Osteoblast (primary cell): ENCODE results near the gene CHRM2. TPM values are rescaled to one million over a fixed set of nuclear protein-coding genes. Genes with fewer than 3 reads are reported as not detected.

Experiments
- DNase-seq: peaks from one replicate; pipeline ENCODE4 v3.0.0; 2011; ENCODE audit warnings: low spot score, mixed read lengths; ENCODE audit not compliant: insufficient read length; ENCODE audit errors: missing footprints
- H2AFZ ChIP-seq: 2 replicates; pipeline ENCODE4 v1.6.0; 2011; ENCODE audit warnings: mild to moderate bottlenecking, low read length
- H3K27ac ChIP-seq: 2 replicates; pipeline ENCODE4 v1.5.1; 2011; ENCODE audit warnings: mild to moderate bottlenecking, low read depth, low read length, moderate library complexity
- H3K27me3 ChIP-seq: 2 replicates; pipeline ENCODE4 v1.6.0; 2012; ENCODE audit warnings: mild to moderate bottlenecking, control low read depth, inconsistent platforms, low read length, moderate library complexity; ENCODE audit not compliant: insufficient read depth
- H3K36me3 ChIP-seq: 2 replicates; pipeline ENCODE4 v1.5.1; 2011; ENCODE audit warnings: mild to moderate bottlenecking, low read length, control low read depth, moderate library complexity; ENCODE audit not compliant: insufficient read depth
- H3K4me1 ChIP-seq: 2 replicates; pipeline ENCODE4 v1.5.1; 2011; ENCODE audit warnings: mild to moderate bottlenecking, low read length, control low read depth, moderate library complexity; ENCODE audit not compliant: insufficient read depth
- H3K4me2 ChIP-seq: 2 replicates; pipeline ENCODE4 v1.6.0; 2011; ENCODE audit warnings: mild to moderate bottlenecking, low read length; ENCODE audit not compliant: insufficient read depth
- H3K4me3 ChIP-seq: fragments of 200-600 bp; sonication (generic); 3 replicates; pipeline ENCODE4 v1.5.1; 2012; ENCODE audit warnings: mild to moderate bottlenecking, low read length, inconsistent platforms; ENCODE audit not compliant: insufficient read depth
- H3K79me2 ChIP-seq: 2 replicates; pipeline ENCODE4 v1.6.0; 2012; ENCODE audit warnings: mild to moderate bottlenecking, low read length, control low read depth, inconsistent platforms; ENCODE audit not compliant: insufficient read depth
- H3K9me3 ChIP-seq: 2 replicates; pipeline ENCODE4 v1.5.1; 2011; ENCODE audit warnings: low read depth, low read length, control low read depth
- H4K20me1 ChIP-seq: 2 replicates; pipeline ENCODE4 v1.6.0; 2012; ENCODE audit warnings: mild to moderate bottlenecking, low read length, control low read depth; ENCODE audit not compliant: insufficient read depth
- CTCF ChIP-seq: IDR thresholded peaks from 2 replicates; pipeline ENCODE4 v1.5.1; 2011; ENCODE audit warnings: mild to moderate bottlenecking, low read depth, low read length, moderate library complexity; ENCODE audit errors: extremely low read depth
- total RNA-seq: library from RNA; depleted of rRNA; stranded (reverse); fragments of >200 nt; gene quantifications from 2 replicates; pipeline ENCODE4 v1.2.3, GENCODE V29; 2012

The CHRM2 gene
- total RNA-seq, 1 donor, result under 0.01 TPM

- H3K9me3 ChIP-seq, result no peaks in the 10 kb centered on the region
- no peak overlapping the region for H3K4me3 ChIP-seq
- no peak for DNase-seq
- H3K79me2 ChIP-seq, result no peaks in the 10 kb centered on the region
- H3K27me3 ChIP-seq, result no peaks in the 10 kb centered on the region
- TF ChIP-seq CTCF, result no peak
- H4K20me1 ChIP-seq, result no peaks in the 10 kb centered on the region
- H3K27ac ChIP-seq, result no peak overlapping the region
- H3K36me3 ChIP-seq, result no peaks in the 10 kb centered on the region
- H3K4me2 ChIP-seq, result no peak overlapping the region
- no peak overlapping the region for H2AFZ ChIP-seq
- no peaks in the 10 kb centered on the region for H3K4me1 ChIP-seq
Measured at GRCh38 chr7:136890399-136890798, 21.9 kb downstream of the CHRM2 start.

GRCh38 chr7:136891850-136892249, 23.4 kb downstream of the CHRM2 start:
- DNase-seq, result no peak
- TF ChIP-seq CTCF, result no peak
- H4K20me1 ChIP-seq, result no peaks in the 10 kb centered on the region
- H3K4me1 ChIP-seq, result no peaks in the 10 kb centered on the region
- H2AFZ ChIP-seq, result no peak overlapping the region
- H3K36me3 ChIP-seq, result no peaks in the 10 kb centered on the region
- H3K79me2 ChIP-seq, result no peaks in the 10 kb centered on the region
- H3K27ac ChIP-seq, result no peak overlapping the region
- no peak overlapping the region for H3K4me3 ChIP-seq
- no peaks in the 10 kb centered on the region for H3K27me3 ChIP-seq
- H3K9me3 ChIP-seq, result no peaks in the 10 kb centered on the region
- H3K4me2 ChIP-seq, result no peak overlapping the region

GRCh38 chr7:136894789-136895188, 26.3 kb downstream of the CHRM2 start:
- Histone ChIP-seq H3K4me3 (no peak overlapping the region), H3K4me1 (no peaks in the 10 kb centered on the region), H3K9me3 (no peaks in the 10 kb centered on the region), H3K79me2 (no peaks in the 10 kb centered on the region), H3K27me3 (no peaks in the 10 kb centered on the region), H3K27ac (no peak overlapping the region), H2AFZ (no peak overlapping the region), H3K4me2 (no peak overlapping the region), H3K36me3 (no peaks in the 10 kb centered on the region), H4K20me1 (no peaks in the 10 kb centered on the region)
- TF ChIP-seq CTCF, result no peak
- DNase-seq, result no peak

- Histone ChIP-seq H3K27me3 (no peaks in the 10 kb centered on the region), H3K36me3 (no peaks in the 10 kb centered on the region), H3K4me1 (no peaks in the 10 kb centered on the region), H3K27ac (no peak overlapping the region), H4K20me1 (no peaks in the 10 kb centered on the region), H2AFZ (no peak overlapping the region), H3K79me2 (no peaks in the 10 kb centered on the region), H3K4me3 (no peak overlapping the region), H3K4me2 (no peak overlapping the region), H3K9me3 (no peaks in the 10 kb centered on the region)
- TF ChIP-seq CTCF, result no peak
- no peak for DNase-seq
Measured at GRCh38 chr7:136897676-136898075, 29.2 kb downstream of the CHRM2 start.
